Cardiac muscle cell (in vitro differentiated cells and primary cell): Measurements from ENCODE around the gene STON2. TPM values are rescaled to one million over a fixed set of nuclear protein-coding genes. Genes with fewer than 3 reads are reported as not detected.

ENCODE experiments used
- DNase-seq, 2 donors: peaks; one replicate each; pipeline versions ENCODE4 v3.0.0 to v3.0.0-alpha.2; 2010 to 2017; ENCODE audit warnings: low read depth in 1 of 2, low spot score in 1 of 2
- H3K27ac ChIP-seq: fragments of 200-600 bp; sonication (generic); 2 replicates; pipeline ENCODE4 v1.5.1; 2016
- H3K27me3 ChIP-seq: fragments of 200-600 bp; sonication (generic); 2 replicates; pipeline ENCODE4 v1.6.0; 2016; ENCODE audit warnings: control low read depth
- H3K36me3 ChIP-seq: fragments of 200-600 bp; sonication (generic); 2 replicates; pipeline ENCODE4 v1.5.1; 2016; ENCODE audit warnings: control low read depth
- H3K4me1 ChIP-seq: fragments of 200-600 bp; sonication (generic); 2 replicates; pipeline ENCODE4 v1.8.1; 2017; ENCODE audit warnings: low read depth, mild to moderate bottlenecking, mixed run types
- H3K4me3 ChIP-seq: fragments of 200-600 bp; sonication (generic); 2 replicates; pipeline ENCODE4 v1.5.1; 2016; ENCODE audit warnings: mild to moderate bottlenecking
- H3K9me3 ChIP-seq: fragments of 200-600 bp; sonication (generic); 2 replicates; pipeline ENCODE4 v1.5.1; 2017; ENCODE audit warnings: low read depth, mild to moderate bottlenecking, control low read depth
- polyA plus RNA-seq: library from polyadenylated mRNA; unstranded; fragments of >200 nt; fragmentation: Nextera tagmentation; extraction: Ambion mirVana; gene quantifications from 2 replicates; pipeline ENCODE4 v1.2.1, GENCODE V29; 2016
- total RNA-seq: library from RNA; depleted of rRNA; stranded (reverse); fragments of >200 nt; gene quantifications from 2 replicates; pipeline ENCODE4 v1.2.3, GENCODE V29; 2016
- TF ChIP-seq, protein P1 (sequence below): IDR thresholded peaks from 2 replicates; pipeline ENCODE4 v1.5.1; 2012; ENCODE audit warnings: low read depth, mild to moderate bottlenecking, low read length

STON2 gene
- total and polyA plus RNA-seq, 2 experiments from 2014 or later, result 0.62 to 1.4 TPM

- no peaks in the 10 kb centered on the region for H3K9me3 ChIP-seq
- no peak overlapping the region for H3K4me3 ChIP-seq
- TF ChIP-seq, protein P1, sequence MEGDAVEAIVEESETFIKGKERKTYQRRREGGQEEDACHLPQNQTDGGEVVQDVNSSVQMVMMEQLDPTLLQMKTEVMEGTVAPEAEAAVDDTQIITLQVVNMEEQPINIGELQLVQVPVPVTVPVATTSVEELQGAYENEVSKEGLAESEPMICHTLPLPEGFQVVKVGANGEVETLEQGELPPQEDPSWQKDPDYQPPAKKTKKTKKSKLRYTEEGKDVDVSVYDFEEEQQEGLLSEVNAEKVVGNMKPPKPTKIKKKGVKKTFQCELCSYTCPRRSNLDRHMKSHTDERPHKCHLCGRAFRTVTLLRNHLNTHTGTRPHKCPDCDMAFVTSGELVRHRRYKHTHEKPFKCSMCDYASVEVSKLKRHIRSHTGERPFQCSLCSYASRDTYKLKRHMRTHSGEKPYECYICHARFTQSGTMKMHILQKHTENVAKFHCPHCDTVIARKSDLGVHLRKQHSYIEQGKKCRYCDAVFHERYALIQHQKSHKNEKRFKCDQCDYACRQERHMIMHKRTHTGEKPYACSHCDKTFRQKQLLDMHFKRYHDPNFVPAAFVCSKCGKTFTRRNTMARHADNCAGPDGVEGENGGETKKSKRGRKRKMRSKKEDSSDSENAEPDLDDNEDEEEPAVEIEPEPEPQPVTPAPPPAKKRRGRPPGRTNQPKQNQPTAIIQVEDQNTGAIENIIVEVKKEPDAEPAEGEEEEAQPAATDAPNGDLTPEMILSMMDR, result no peak
- H3K27me3 ChIP-seq, result no peaks in the 10 kb centered on the region
- no peaks in the 10 kb centered on the region for H3K4me1 ChIP-seq
- DNase-seq, result no peak
- no peaks in the 10 kb centered on the region for H3K36me3 ChIP-seq
- H3K27ac ChIP-seq, result no peak overlapping the region
Observed at GRCh38 chr14:81363746-81364378, 36.3 kb downstream of the STON2 start.

GRCh38 chr14:81353691-81354323, 46.3 kb downstream of the STON2 start:
- Histone ChIP-seq H3K4me1 (no peaks in the 10 kb centered on the region), H3K27ac (no peak overlapping the region), H3K27me3 (no peaks in the 10 kb centered on the region), H3K4me3 (no peak overlapping the region), H3K9me3 (no peaks in the 10 kb centered on the region), H3K36me3 (no peaks in the 10 kb centered on the region)
- no peak for DNase-seq
- TF ChIP-seq, protein P1, result no peak

DNA sequence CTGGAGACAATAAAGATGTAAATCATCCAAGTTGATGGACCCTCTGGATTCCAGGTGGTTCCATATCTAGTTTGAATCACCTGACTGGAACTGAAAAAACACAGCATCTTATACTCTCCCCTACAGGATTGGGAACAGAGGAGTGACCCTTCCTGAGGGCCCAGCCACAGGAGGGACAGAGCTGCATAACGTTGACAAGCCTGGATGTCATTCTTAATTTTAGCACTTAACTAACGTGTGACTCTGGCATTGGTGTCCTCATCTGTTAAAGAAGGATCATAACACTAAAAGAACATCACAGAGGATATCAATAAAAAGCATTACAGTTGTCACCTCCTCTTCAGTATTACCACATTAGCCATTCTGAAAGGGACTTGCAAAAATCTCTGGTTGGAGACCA, 47.7 kb downstream of the STON2 start:
- Histone ChIP-seq H3K27me3 (no peaks in the 10 kb centered on the region), H3K4me3 (no peak overlapping the region), H3K4me1 (no peaks in the 10 kb centered on the region), H3K27ac (no peak overlapping the region), H3K36me3 (no peaks in the 10 kb centered on the region), H3K9me3 (no peaks in the 10 kb centered on the region)
- TF ChIP-seq, protein P1, result no peak
- no peak for DNase-seq

DNA sequence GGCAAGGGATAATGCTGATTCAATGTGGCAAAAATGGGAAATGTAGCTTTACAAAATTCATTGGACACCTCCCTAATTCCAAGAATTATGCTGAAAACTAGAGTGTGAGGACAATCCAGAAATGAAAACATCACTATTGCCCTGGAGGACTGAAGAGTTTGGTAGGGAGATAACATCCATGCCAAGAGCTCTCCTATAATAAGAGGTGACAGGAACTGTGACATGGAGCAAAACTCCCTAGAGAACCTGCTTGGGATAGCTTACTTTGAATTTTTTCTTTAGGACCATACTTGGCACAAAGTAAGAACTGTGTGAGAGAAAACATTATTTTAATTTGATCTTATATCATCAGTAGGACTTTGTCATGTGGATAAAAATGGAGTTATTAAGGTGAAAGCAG, 48.9 kb downstream of the STON2 start:
- Histone ChIP-seq H3K4me3 (no peak overlapping the region), H3K27me3 (no peaks in the 10 kb centered on the region), H3K27ac (no peak overlapping the region), H3K4me1 (no peaks in the 10 kb centered on the region), H3K36me3 (no peaks in the 10 kb centered on the region), H3K9me3 (no peaks in the 10 kb centered on the region)
- TF ChIP-seq, protein P1, result no peak
- DNase-seq, result no peak

DNA sequence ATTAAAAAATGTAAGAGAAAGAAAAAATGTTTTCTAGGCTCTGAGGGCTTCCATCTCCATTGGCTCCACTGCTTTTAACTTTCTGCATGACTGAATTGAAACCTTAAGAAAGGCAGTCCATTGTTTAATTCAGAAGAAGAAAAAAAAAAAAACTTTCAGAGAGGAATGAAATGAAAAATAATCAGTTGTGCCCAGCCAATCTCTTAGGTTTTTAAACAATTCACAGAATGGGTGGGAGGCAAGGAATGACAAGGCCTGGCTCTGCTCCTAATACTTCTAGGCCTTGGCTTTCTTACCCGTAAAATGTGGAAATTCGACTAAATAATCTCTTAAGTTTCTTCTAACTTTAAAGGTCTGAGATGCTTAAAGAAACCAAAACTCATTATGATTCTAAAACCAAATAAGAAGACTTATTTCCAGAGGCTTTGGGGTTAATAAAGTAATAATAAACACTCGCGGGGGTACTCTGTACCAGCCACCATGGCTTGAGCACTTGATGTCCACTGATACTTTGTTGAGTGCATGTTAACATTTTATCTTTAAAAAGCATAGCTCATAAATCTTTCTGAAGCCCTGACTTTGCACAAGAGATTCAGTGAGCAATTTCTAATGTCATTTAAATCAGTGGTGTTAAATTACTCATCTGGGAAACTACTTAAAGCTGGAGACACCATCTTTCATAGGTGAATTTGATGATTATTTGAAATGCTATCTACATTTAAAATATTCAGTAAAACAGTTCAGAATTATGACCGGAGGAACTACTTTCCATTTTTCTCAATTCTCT, 49.6 kb downstream of the STON2 start:
- H3K36me3 ChIP-seq, result no peaks in the 10 kb centered on the region
- TF ChIP-seq, protein P1, result no peak
- no peaks in the 10 kb centered on the region for H3K27me3 ChIP-seq
- no peak overlapping the region for H3K4me3 ChIP-seq
- no peak for DNase-seq
- H3K27ac ChIP-seq, result no peak overlapping the region
- H3K9me3 ChIP-seq, result no peaks in the 10 kb centered on the region
- H3K4me1 ChIP-seq, result no peaks in the 10 kb centered on the region
